Subcutaneous adipose tissue (tissue), 4 donors: ENCODE measurements around the gene SPATA21. TPM values are rescaled to one million over a fixed set of nuclear protein-coding genes. Genes with fewer than 3 reads are reported as not detected.

Experiments
- total RNA-seq, 4 donors: library from RNA; depleted of rRNA; stranded (reverse); fragments of >200 nt; gene quantifications; one replicate each; pipeline ENCODE4 v1.1.0, GENCODE V29; 2016
- TF ChIP-seq, protein P1 (sequence below): fragments of 450-650 bp; IDR thresholded peaks from one replicate; pipeline ENCODE4 v1.5.1; 2016; ENCODE audit warnings: low read depth, mild to moderate bottlenecking, control low read depth, antibody characterized with exemption, moderate library complexity

The SPATA21 gene
- total RNA-seq, 4 donors from 2014 or later = not detected

DNA sequence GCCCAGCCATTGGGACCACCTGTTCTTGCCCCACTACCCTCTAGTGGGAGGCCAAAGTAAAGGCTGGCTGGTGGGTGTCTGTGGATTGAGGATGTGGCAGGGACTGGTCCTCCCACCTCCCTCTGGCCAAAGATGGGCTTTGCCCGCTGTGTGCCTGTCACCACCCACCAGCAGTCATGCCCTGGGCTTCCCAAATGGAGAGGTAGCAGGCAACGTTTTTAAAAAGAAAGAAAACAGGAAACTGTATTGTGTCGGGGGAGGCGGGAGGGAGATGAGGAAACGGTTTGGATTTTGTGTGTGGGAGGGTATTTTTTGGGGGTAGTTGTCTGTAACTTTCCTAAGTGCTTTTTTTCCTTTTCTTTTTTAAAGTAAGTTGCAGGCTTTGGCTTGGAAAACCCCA is 40.1 kb downstream of the SPATA21 start:
- TF ChIP-seq, protein P1, sequence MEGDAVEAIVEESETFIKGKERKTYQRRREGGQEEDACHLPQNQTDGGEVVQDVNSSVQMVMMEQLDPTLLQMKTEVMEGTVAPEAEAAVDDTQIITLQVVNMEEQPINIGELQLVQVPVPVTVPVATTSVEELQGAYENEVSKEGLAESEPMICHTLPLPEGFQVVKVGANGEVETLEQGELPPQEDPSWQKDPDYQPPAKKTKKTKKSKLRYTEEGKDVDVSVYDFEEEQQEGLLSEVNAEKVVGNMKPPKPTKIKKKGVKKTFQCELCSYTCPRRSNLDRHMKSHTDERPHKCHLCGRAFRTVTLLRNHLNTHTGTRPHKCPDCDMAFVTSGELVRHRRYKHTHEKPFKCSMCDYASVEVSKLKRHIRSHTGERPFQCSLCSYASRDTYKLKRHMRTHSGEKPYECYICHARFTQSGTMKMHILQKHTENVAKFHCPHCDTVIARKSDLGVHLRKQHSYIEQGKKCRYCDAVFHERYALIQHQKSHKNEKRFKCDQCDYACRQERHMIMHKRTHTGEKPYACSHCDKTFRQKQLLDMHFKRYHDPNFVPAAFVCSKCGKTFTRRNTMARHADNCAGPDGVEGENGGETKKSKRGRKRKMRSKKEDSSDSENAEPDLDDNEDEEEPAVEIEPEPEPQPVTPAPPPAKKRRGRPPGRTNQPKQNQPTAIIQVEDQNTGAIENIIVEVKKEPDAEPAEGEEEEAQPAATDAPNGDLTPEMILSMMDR = no peak

GRCh38 chr1:16396591-16396990 is 40.6 kb downstream of the SPATA21 start:
- TF ChIP-seq, protein P1 = no peak

DNA sequence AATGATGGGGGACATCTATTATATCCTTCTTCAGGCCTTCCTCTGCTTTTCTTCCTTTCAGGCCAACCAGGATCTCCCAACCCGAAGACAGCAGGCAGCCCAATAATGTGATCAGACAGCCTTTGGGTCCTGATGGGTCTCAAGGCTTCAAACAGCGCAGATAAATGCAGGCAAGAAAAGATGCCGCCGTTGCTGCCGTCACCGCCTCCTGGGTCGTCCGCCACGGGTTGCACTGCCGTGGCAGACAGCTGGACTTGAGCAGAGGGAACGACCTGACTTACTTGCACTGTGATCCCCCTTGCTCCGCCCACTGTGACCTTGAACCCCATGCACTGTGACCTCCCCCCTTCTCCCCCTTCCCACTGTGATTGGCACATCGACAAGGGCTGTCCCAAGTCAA is 42.2 kb downstream of the SPATA21 start:
- TF ChIP-seq, protein P1 = no peak

DNA sequence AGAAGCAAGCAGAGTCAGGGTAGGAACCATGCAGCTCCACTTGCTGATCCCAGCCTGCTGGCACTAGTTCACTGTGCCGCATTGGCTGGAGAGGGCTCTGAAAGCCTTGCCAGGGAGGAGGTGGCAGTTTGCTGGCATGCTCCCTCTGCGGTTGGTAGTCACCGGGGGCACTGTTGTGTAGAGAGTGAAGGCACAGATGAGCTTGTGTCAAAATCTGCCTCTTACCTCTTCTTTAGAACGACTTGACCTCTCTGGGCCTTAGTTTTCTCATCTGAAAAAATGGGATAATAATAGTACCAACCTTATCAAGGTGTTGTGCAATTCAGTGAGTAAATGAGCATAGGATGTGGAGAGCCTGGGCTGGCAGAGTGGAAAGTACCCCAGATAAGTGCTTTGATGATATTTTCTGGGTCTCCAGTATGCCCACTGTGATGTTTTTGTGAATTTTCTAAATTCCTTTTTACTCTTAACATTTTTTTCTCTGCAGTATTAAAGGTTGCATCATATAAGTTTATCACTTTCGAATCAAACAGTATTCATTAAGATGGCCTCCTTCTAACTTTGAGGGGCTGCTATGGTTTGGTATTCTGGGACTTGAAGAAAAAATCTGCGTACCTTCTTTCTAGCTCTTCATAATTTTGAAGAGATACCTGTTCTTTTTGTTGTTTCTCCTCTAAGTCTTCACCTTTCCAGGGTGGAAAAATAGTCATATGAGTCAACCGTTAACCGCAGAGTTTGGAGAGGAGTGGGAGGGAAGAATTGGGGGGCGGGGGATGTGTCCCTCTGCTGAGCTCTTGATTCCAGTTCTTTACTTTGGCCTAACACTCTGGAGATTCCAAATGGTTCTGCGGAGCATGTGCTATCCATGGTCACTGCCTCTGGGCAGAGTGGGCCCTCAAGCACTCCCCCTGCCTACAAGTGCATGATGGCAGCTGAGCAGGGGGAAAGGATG is 43.4 kb downstream of the SPATA21 start:
- TF ChIP-seq, protein P1 = no peak

DNA sequence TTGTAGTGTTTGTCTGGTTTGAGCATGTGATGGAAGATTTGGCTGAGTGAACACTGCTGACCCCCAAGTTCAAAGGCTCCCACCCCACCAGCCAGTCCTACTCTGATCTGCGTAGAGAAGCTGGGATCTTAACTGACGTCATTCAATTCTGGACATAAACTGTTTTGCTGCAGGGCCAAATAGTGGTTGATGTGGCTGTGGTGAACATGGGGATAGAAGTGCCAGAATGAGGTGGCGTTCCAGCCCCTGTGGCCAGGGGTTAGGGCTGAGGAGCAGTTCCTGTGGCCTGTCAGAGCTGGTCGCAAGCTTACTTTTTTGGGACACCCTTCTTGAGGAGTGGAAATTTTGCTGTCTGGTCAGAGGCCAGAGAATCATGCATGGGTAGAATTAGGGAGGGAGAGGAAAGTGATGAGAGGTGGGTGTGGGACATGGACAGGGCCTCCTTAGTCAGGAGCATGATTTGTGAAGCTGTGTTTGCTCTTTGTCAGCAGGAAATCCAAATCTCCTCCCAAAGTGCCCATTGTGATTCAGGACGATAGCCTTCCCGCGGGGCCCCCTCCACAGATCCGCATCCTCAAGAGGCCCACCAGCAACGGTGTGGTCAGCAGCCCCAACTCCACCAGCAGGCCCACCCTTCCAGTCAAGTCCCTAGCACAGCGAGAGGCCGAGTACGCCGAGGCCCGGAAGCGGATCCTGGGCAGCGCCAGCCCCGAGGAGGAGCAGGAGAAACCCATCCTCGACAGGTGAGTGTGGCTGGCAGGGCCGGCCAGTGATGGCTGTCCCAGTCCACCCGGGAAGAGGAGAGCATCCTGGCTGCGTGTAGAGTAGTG is 44.3 kb downstream of the SPATA21 start:
- TF ChIP-seq, protein P1 = no peak

- TF ChIP-seq, protein P1 = no peak
Measured at GRCh38 chr1:16391411-16391810, 45.8 kb downstream of the SPATA21 start.
